Astrocyte of the spinal cord (primary cell): Measurements from ENCODE around the gene FSCB.

ENCODE experiments used
- DNase-seq: peaks from one replicate; pipeline ENCODE4 v3.0.0; 2011; ENCODE audit warnings: low read depth, low spot score
- H3K4me3 ChIP-seq: 2 replicates; pipeline ENCODE4 v1.5.1; 2011; ENCODE audit warnings: low read depth, mild to moderate bottlenecking, low read length, moderate library complexity
- in situ Hi-C: cut with HindIII; loops from 2 replicates; pipeline ENCODE4 v1.10.0; 2017; ENCODE audit warnings: low sequenced_read_pairs
- TF ChIP-seq, protein P1 (sequence below): IDR thresholded peaks from 2 replicates; pipeline ENCODE4 v1.5.1; 2012; ENCODE audit warnings: low read depth, mild to moderate bottlenecking, low read length, inconsistent platforms

The FSCB gene

DNA sequence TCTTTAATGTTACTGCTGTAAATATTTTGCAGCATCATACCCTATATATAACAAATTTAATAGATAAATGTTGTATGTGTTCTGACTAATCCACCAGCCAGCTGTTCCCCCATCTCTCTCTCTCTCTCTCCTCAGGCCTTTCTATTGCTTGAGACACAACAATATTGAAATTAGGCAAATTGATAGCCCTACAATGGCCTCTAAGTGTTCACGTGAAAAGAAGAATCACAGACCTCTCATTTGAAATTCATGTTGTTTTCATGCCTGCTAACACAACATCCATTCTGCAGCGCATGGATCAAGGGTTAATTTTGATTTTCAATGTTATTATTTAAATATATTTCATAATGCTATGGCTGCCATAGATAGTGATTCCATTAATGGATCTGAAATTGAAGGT, 1.8 kb upstream of the FSCB start:
- DNase-seq: no peak
- TF ChIP-seq, protein P1, sequence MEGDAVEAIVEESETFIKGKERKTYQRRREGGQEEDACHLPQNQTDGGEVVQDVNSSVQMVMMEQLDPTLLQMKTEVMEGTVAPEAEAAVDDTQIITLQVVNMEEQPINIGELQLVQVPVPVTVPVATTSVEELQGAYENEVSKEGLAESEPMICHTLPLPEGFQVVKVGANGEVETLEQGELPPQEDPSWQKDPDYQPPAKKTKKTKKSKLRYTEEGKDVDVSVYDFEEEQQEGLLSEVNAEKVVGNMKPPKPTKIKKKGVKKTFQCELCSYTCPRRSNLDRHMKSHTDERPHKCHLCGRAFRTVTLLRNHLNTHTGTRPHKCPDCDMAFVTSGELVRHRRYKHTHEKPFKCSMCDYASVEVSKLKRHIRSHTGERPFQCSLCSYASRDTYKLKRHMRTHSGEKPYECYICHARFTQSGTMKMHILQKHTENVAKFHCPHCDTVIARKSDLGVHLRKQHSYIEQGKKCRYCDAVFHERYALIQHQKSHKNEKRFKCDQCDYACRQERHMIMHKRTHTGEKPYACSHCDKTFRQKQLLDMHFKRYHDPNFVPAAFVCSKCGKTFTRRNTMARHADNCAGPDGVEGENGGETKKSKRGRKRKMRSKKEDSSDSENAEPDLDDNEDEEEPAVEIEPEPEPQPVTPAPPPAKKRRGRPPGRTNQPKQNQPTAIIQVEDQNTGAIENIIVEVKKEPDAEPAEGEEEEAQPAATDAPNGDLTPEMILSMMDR: no peak
- in situ Hi-C loops: no loop called here
- no peak overlapping the region for H3K4me3 ChIP-seq

DNA sequence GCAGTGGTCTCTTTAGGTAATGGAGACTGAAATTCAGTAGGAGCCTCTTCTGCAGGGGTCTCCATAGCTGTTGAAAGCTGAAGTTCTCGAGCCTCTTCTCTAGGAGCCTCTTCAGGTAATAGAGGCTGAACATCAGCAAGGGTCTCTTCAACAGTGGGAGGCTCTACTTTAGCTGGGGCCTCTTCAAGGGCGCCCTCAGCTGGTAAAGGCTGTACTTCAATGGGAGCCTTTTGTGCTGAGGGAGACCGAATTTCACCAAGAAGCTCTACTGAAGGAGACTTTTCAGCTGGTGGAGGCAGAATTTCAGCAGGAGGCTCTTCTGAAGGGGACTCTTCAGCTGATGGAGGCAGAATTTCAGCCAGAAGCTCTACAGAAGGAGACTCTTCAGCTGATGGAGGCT, 1.5 kb downstream of the FSCB start:
- DNase-seq: no peak
- TF ChIP-seq, protein P1: no peak
- in situ Hi-C loops: no loop called here
- no peak overlapping the region for H3K4me3 ChIP-seq

DNA sequence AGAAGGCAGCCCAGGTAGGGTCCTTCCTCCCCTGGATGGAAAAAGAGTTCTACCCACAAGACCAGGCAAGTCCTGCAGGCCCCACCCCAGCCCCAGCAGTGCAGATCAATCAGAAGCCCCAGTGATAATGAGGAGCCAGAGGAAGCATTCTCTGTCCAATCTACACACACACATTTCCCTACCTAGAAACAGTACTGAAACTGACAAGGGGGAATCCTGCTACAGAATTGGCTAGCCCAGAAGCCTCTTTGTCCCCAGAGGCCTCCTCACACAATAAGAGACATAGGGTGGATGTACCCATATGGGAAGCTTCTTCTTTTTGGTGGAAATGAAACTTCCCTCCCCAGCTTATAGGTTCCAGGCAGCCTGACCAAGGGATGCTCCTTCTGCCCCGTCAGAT, 9.9 kb downstream of the FSCB start:
- no peak overlapping the region for H3K4me3 ChIP-seq
- TF ChIP-seq, protein P1: no peak
- in situ Hi-C loops: no loop called here
- DNase-seq: no peak

GRCh38 chr14:44494137-44494536, 12.9 kb downstream of the FSCB start:
- no peak for DNase-seq

DNA sequence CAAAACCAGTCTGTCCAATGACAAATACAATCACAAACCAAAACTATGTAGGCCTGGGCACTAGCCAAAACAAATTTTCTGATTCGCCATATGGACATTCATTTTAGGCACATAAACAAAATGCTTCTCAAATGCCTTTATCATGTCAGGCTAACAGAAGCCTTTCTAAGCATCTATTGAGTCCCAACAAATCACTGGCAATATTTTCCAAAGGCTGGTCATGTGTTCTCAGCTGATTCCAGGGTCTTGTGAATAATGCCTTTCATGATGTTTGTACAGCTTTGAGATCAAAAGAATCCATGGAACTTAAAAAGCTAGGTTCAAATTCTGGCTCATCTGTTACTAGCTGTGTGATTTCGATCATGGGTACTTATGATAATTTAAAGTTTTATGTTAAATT, 16.1 kb downstream of the FSCB start:
- DNase-seq: no peak
- in situ Hi-C loops: no loop called here
- H3K4me3 ChIP-seq: no peak overlapping the region
- TF ChIP-seq, protein P1: no peak

More at GRCh38 chr14:44494137-44494536, 12.9 kb downstream of the FSCB start:
- no peak overlapping the region for H3K4me3 ChIP-seq
- in situ Hi-C loops: no loop called here
- TF ChIP-seq, protein P1: no peak

- in situ Hi-C loops: no loop called here
- no peak overlapping the region for H3K4me3 ChIP-seq
- DNase-seq: no peak
- TF ChIP-seq, protein P1: no peak
Observed at GRCh38 chr14:44477953-44478352, 29.1 kb downstream of the FSCB start.

- TF ChIP-seq, protein P1: no peak
- H3K4me3 ChIP-seq: no peak overlapping the region
- no peak for DNase-seq
- in situ Hi-C loops: no loop called here
Observed at GRCh38 chr14:44468771-44469170, 38.3 kb downstream of the FSCB start.
